Caco-2 (cell line): ENCODE data around the gene NQO1. TPM values are rescaled to one million over a fixed set of nuclear protein-coding genes. Genes with fewer than 3 reads are reported as not detected.

Source experiments
- BruUV-seq: library from RNA; stranded (reverse); fragments of 400-500 nt; replicated peaks from 2 replicates; lab custom pipeline; 2021; lab: Mats Ljungman, UMichigan
- CTCF ChIA-PET: fragments of 300-600 bp; sonication (Branson Sonifier 250); formaldehyde crosslinking; loops from one replicate; lab custom pipeline; 2022; ENCODE audit warnings: antibody characterized with exemption; lab: Charles Lee
- POLR2A ChIA-PET: fragments of 300-600 bp; sonication (Branson Sonifier 250); formaldehyde crosslinking; loops from one replicate; lab custom pipeline; 2022; ENCODE audit warnings: antibody characterized with exemption; lab: Charles Lee
- DNase-seq, 2 experiments: peaks; one replicate each; pipeline versions ENCODE4 v3.0.0 to v3.0.0-alpha.2; 2020 to 2022
- H3K27me3 ChIP-seq: replicated peaks from 2 replicates; pipeline ENCODE4 v1.6.0; 2011; ENCODE audit warnings: low read length; ENCODE audit not compliant: control insufficient read depth, insufficient read depth
- H3K36me3 ChIP-seq: 2 replicates; pipeline ENCODE4 v1.5.1; 2011; ENCODE audit warnings: low read length; ENCODE audit not compliant: control insufficient read depth, insufficient read depth
- H3K4me1 ChIP-seq: fragments of 250-450 bp; sonication (Bioruptor Pico); 2 replicates; pipeline ENCODE4 v1.5.1; 2020; ENCODE audit warnings: mild to moderate bottlenecking
- H3K4me3 ChIP-seq: 2 replicates; pipeline ENCODE4 v1.5.1; 2011; ENCODE audit warnings: low read depth, mild to moderate bottlenecking, control low read depth, low read length
- H3K9me3 ChIP-seq: fragments of 250-450 bp; sonication (Bioruptor Pico); 2 replicates; pipeline ENCODE4 v1.5.1; 2020; ENCODE audit warnings: mild to moderate bottlenecking, moderate library complexity
- H3K27ac Mint-ChIP-seq: one replicate; pipeline ENCODE4 v1.8.0; 2022; ENCODE audit warnings: mixed read lengths; ENCODE audit not compliant: unreplicated experiment
- H3K27me3 Mint-ChIP-seq: one replicate; pipeline ENCODE4 v1.8.0; 2022; ENCODE audit warnings: mixed read lengths; ENCODE audit not compliant: insufficient read depth, unreplicated experiment
- H3K36me3 Mint-ChIP-seq: one replicate; pipeline ENCODE4 v1.8.0; 2022; ENCODE audit warnings: mild to moderate bottlenecking, mixed read lengths; ENCODE audit not compliant: insufficient read depth, unreplicated experiment
- H3K4me1 Mint-ChIP-seq: one replicate; pipeline ENCODE4 v1.8.0; 2022; ENCODE audit warnings: low read depth, mixed read lengths; ENCODE audit not compliant: unreplicated experiment
- H3K4me3 Mint-ChIP-seq: one replicate; pipeline ENCODE4 v1.8.0; 2022; ENCODE audit warnings: mild to moderate bottlenecking, moderate library complexity, mixed read lengths; ENCODE audit not compliant: unreplicated experiment
- H3K9me3 Mint-ChIP-seq: one replicate; pipeline ENCODE4 v1.8.0; 2022; ENCODE audit warnings: mixed read lengths; ENCODE audit not compliant: unreplicated experiment
- intact Hi-C: fragments of 100-400 bp; cut with micrococcal nuclease; formaldehyde crosslinking; loops from one replicate; pipeline ENCODE4 v1.10.0; 2022; ENCODE audit not compliant: unreplicated experiment
- total RNA-seq: library from RNA; stranded (reverse); gene quantifications from 2 replicates; pipeline ENCODE4 v1.2.3, GENCODE V29; 2022
- TF ChIP-seq, protein P1 (sequence below), 2 experiments: fragments of 200-600 bp in 1 of 2; IDR thresholded peaks; 1 replicate in 1 of 2; 2 replicates in 1 of 2; pipeline versions ENCODE4 v1.5.1 to v1.8.0; 2011 to 2022; ENCODE audit warnings: antibody characterized with exemption in 1 of 2, control low read depth in 1 of 2, inconsistent platforms in 1 of 2, low read depth in 1 of 2, low read length in 1 of 2, mild to moderate bottlenecking in 1 of 2, moderate library complexity in 1 of 2; ENCODE audit not compliant: insufficient read depth in 1 of 2, severe bottlenecking in 1 of 2, unreplicated experiment in 1 of 2

The NQO1 gene
- total RNA-seq, 1 experiment from 2014 or later: 119 TPM

DNA sequence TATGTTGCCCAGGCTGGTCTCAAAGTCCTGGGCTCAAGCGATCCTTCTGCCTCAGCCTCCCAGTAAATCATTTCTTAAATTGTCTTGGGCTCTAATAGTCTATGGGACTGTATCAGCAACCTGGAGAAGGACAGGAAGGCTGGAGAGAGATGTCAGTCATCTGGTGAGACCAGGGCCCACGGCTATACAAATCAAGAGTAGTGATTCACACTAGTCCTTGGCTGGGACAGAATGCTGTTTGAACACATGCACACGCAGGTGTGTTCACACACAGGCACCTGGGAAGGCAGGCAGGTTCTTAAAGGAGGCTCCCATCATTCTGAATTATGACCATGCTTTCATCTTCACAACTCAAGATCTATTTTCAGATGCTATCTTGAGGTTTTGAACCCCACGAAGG is 14.1 kb downstream of the NQO1 start:
- H3K27me3 Mint-ChIP-seq: no peaks in the 10 kb centered on the region
- intact Hi-C loops: no loop called here
- H3K27me3 ChIP-seq: no peaks in the 10 kb centered on the region
- H3K36me3 Mint-ChIP-seq: peaks cover 92% of the 10 kb centered on the region
- H3K9me3 ChIP-seq: no peaks in the 10 kb centered on the region
- POLR2A ChIA-PET: interaction anchor here (1.0 kb wide), 1 partner anchor 43 kb away, joined by 3 read pairs; the partner anchor contains the start of gene NOB1
- H3K9me3 Mint-ChIP-seq: no peaks in the 10 kb centered on the region
- H3K4me1 ChIP-seq: no peaks in the 10 kb centered on the region
- peaks cover 8% of the 10 kb centered on the region for H3K36me3 ChIP-seq
- no peak overlapping the region for H3K27ac Mint-ChIP-seq
- H3K4me1 Mint-ChIP-seq: peaks cover 5% of the 10 kb centered on the region
- CTCF ChIA-PET: no interaction called here
- H3K4me3 ChIP-seq: no peak overlapping the region
- no peak for DNase-seq
- BruUV-seq: no TSS peak
- H3K4me3 Mint-ChIP-seq: no peak overlapping the region
- TF ChIP-seq, protein P1, sequence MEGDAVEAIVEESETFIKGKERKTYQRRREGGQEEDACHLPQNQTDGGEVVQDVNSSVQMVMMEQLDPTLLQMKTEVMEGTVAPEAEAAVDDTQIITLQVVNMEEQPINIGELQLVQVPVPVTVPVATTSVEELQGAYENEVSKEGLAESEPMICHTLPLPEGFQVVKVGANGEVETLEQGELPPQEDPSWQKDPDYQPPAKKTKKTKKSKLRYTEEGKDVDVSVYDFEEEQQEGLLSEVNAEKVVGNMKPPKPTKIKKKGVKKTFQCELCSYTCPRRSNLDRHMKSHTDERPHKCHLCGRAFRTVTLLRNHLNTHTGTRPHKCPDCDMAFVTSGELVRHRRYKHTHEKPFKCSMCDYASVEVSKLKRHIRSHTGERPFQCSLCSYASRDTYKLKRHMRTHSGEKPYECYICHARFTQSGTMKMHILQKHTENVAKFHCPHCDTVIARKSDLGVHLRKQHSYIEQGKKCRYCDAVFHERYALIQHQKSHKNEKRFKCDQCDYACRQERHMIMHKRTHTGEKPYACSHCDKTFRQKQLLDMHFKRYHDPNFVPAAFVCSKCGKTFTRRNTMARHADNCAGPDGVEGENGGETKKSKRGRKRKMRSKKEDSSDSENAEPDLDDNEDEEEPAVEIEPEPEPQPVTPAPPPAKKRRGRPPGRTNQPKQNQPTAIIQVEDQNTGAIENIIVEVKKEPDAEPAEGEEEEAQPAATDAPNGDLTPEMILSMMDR (IDR thresholded peaks at IDR 0.05; ENCODE audit: insufficient read depth in 1 of 2, low read depth in 1 of 2, low read length in 1 of 2, severe bottlenecking in 1 of 2, unreplicated experiment in 1 of 2): no peak

GRCh38 chr16:69711115-69711740 is 15.1 kb downstream of the NQO1 start:
- intact Hi-C loops: no loop called here
- H3K36me3 ChIP-seq: peaks cover 8% of the 10 kb centered on the region
- ChIA-PET POLR2A (interaction anchor here (1.0 kb wide), 1 partner anchor 44 kb away, joined by 3 read pairs; the partner anchor contains the start of gene NOB1), CTCF (no interaction called here)
- Mint-ChIP-seq H3K36me3 (peaks cover 95% of the 10 kb centered on the region), H3K27ac (no peak overlapping the region), H3K9me3 (no peaks in the 10 kb centered on the region), H3K4me1 (peaks cover 13% of the 10 kb centered on the region), H3K27me3 (no peaks in the 10 kb centered on the region), H3K4me3 (no peak overlapping the region)
- no peaks in the 10 kb centered on the region for H3K27me3 ChIP-seq
- H3K4me1 ChIP-seq: peaks cover 6% of the 10 kb centered on the region
- TF ChIP-seq, protein P1 (IDR thresholded peaks at IDR 0.05; ENCODE audit: insufficient read depth in 1 of 2, low read depth in 1 of 2, low read length in 1 of 2, severe bottlenecking in 1 of 2, unreplicated experiment in 1 of 2): no peak
- no peak for DNase-seq
- BruUV-seq: no TSS peak
- no peaks in the 10 kb centered on the region for H3K9me3 ChIP-seq
- H3K4me3 ChIP-seq: no peak overlapping the region

GRCh38 chr16:69709456-69710084 is 16.8 kb downstream of the NQO1 start:
- Mint-ChIP-seq H3K4me1 (peaks cover 13% of the 10 kb centered on the region), H3K4me3 (no peak overlapping the region), H3K9me3 (no peaks in the 10 kb centered on the region), H3K36me3 (peaks cover 95% of the 10 kb centered on the region), H3K27me3 (no peaks in the 10 kb centered on the region), H3K27ac (no peak overlapping the region)
- BruUV-seq: no TSS peak
- no peaks in the 10 kb centered on the region for H3K27me3 ChIP-seq
- H3K4me3 ChIP-seq: no peak overlapping the region
- POLR2A ChIA-PET: no interaction called here
- intact Hi-C loops: loop anchor here (1.0 to 2.0 kb wide), 4 partner anchors 17 to 313 kb away; partner anchors contain the start of genes NOB1 and NQO1
- H3K9me3 ChIP-seq: no peaks in the 10 kb centered on the region
- CTCF ChIA-PET: interaction anchor here (0.6 to 2.4 kb wide), 2 partner anchors 45 to 112 kb away, joined by 3 to 12 read pairs; partner anchors contain the start of gene NOB1
- TF ChIP-seq, protein P1 (IDR thresholded peaks at IDR 0.05; ENCODE audit: insufficient read depth in 1 of 2, low read depth in 1 of 2, low read length in 1 of 2, severe bottlenecking in 1 of 2, unreplicated experiment in 1 of 2): peak; percentile 67 to 82
- peaks cover 4% of the 10 kb centered on the region for H3K36me3 ChIP-seq
- H3K4me1 ChIP-seq: peaks cover 7% of the 10 kb centered on the region
- peak in 1 of 2 experiments; percentile 62 for DNase-seq
